Neuron (in vitro differentiated cells): ENCODE data around the gene XCL2.

Source experiments
- H2AFZ ChIP-seq: one replicate; pipeline ENCODE4 v1.6.1; 2013; ENCODE audit warnings: low read depth, mild to moderate bottlenecking, inconsistent platforms, low read length, moderate library complexity
- H3K27me3 ChIP-seq: one replicate; pipeline ENCODE4 v1.6.1; 2013; ENCODE audit warnings: low read length; ENCODE audit not compliant: insufficient read depth
- H3K36me3 ChIP-seq: one replicate; pipeline ENCODE4 v1.6.1; 2013; ENCODE audit warnings: low read length; ENCODE audit not compliant: insufficient read depth
- H3K4me1 ChIP-seq: one replicate; pipeline ENCODE4 v1.6.1; 2013; ENCODE audit warnings: low read length; ENCODE audit not compliant: insufficient read depth
- H3K4me3 ChIP-seq: 2 replicates; pipeline ENCODE4 v1.5.1; 2013; ENCODE audit warnings: mild to moderate bottlenecking, low read length, moderate library complexity
- H3K9me3 ChIP-seq: one replicate; pipeline ENCODE4 v1.6.1; 2013; ENCODE audit warnings: low read length

XCL2 gene

GRCh38 chr1:168499688-168500049 lies 44.1 kb downstream of the XCL2 start:
- no peaks in the 10 kb centered on the region for H3K9me3 ChIP-seq
- H3K36me3 ChIP-seq, result no peaks in the 10 kb centered on the region

GRCh38 chr1:168498956-168499687 lies 44.7 kb downstream of the XCL2 start:
- no peaks in the 10 kb centered on the region for H3K9me3 ChIP-seq
- peaks cover 7% of the 10 kb centered on the region for H3K4me1 ChIP-seq
- H2AFZ ChIP-seq, result no peak overlapping the region
- H3K27me3 ChIP-seq, result no peaks in the 10 kb centered on the region
- no peak overlapping the region for H3K4me3 ChIP-seq
- H3K36me3 ChIP-seq, result no peaks in the 10 kb centered on the region

More at GRCh38 chr1:168499688-168500049, 44.1 kb downstream of the XCL2 start:
- Histone ChIP-seq H3K4me1 (peaks cover 7% of the 10 kb centered on the region), H3K27me3 (no peaks in the 10 kb centered on the region), H2AFZ (no peak overlapping the region), H3K4me3 (no peak overlapping the region)

- Histone ChIP-seq H3K4me1 (peaks cover 7% of the 10 kb centered on the region), H3K9me3 (no peaks in the 10 kb centered on the region), H2AFZ (no peak overlapping the region), H3K36me3 (no peaks in the 10 kb centered on the region), H3K27me3 (no peaks in the 10 kb centered on the region), H3K4me3 (no peak overlapping the region)
These were observed 45.6 kb downstream of the XCL2 start for GRCh38 chr1:168498159-168498631.

- H3K27me3 ChIP-seq, result no peaks in the 10 kb centered on the region
- H3K4me1 ChIP-seq, result peaks cover 7% of the 10 kb centered on the region
- no peaks in the 10 kb centered on the region for H3K9me3 ChIP-seq
- H3K36me3 ChIP-seq, result no peaks in the 10 kb centered on the region
- no peak overlapping the region for H3K4me3 ChIP-seq
- H2AFZ ChIP-seq, result no peak overlapping the region
These were observed 46.3 kb downstream of the XCL2 start for GRCh38 chr1:168497376-168497950.

GRCh38 chr1:168491527-168492164 lies 52.2 kb downstream of the XCL2 start:
- Histone ChIP-seq H3K36me3 (no peaks in the 10 kb centered on the region), H2AFZ (no peak overlapping the region), H3K27me3 (no peaks in the 10 kb centered on the region), H3K4me1 (no peaks in the 10 kb centered on the region), H3K9me3 (no peaks in the 10 kb centered on the region), H3K4me3 (no peak overlapping the region)
